Measurements from ENCODE around the gene C19orf25.

Gene C19orf25

GRCh38 chr19:1495051-1495798, 16.2 kb upstream of the C19orf25 start:
- Histone ChIP-seq H3K27ac (ENCODE audit: low read depth, low read length) (no peak overlapping the region), H2BK120ac (ENCODE audit: low read depth, low read length) (no peak overlapping the region), H3K79me2 (ENCODE audit: control insufficient read depth, insufficient read depth, low read length) (no peaks in the 10 kb centered on the region), H4K8ac (ENCODE audit: low read depth, low read length) (no peak overlapping the region), H2AK5ac (ENCODE audit: low read length) (no peak overlapping the region), H3K79me1 (ENCODE audit: low read length) (no peaks in the 10 kb centered on the region), H3K4me1 (ENCODE audit: control insufficient read depth, low read depth, low read length) (no peaks in the 10 kb centered on the region), H3K27me3 (ENCODE audit: insufficient read depth, low read length, poor library complexity) (peaks cover 4% of the 10 kb centered on the region), H3K4me3 (ENCODE audit: low read length) (no peak overlapping the region), H3K56ac (ENCODE audit: low read length) (no peak overlapping the region), H3K9ac (ENCODE audit: low read length) (no peak overlapping the region), H3K18ac (ENCODE audit: low read length) (no peak overlapping the region), H2BK5ac (ENCODE audit: low read length) (no peak overlapping the region), H3K36me3 (ENCODE audit: control insufficient read depth, insufficient read depth, low read length) (no peaks in the 10 kb centered on the region), H3K23ac (ENCODE audit: low read length) (no peak overlapping the region), H2BK15ac (replicated peaks; ENCODE audit: low read depth) (no peak overlapping the region), H3K4me2 (ENCODE audit: low read length) (no peak overlapping the region), H3K4ac (ENCODE audit: low read depth, low read length) (no peak overlapping the region), H4K5ac (ENCODE audit: low read length) (no peak overlapping the region)
- DNase-seq: no peak
- no CpG with 5 or more reads among the region's 37 CpGs for WGBS (ENCODE audit: extremely low coverage, insufficient coverage, low lambda C conversion rate)

DNA sequence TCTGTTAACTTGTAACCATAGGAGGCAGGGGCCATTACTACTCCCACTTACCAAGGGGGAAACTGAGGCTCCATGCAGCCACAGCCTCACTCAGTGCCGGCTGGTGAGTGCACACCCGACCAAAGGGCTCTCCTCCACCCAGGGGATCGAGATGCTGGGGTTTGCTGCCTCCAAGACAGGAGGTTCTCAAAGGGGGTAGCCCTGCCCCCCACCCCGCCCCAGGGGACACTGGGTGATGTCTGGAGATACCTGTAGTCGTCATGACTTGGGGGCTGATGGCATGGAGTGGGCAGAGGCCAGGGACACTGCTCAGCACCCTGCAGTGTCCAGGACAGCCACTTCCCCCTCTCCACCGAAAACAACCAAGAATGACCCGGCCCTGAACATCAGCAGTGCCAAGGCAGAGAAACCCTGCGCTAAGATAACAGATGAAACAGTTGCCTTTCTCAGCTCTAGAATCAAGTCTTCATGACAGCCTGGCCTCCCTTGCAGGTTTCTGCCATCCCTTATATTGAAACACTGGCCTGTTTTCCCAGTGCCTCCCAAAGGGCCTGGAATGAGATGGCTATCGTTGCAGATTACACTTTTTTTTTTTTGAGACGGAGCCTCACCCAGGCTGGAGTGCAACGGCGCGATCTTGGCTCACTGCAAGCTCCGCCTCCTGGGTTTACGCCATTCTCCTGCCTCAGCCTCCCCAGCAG, 15.2 kb upstream of the C19orf25 start:
- no peak overlapping the region for H3K4me2 ChIP-seq (ENCODE audit: low read length)
- no peak overlapping the region for H2BK5ac ChIP-seq (ENCODE audit: low read length)
- H3K27me3 ChIP-seq (ENCODE audit: insufficient read depth, low read length, poor library complexity): peaks cover 4% of the 10 kb centered on the region
- no peaks in the 10 kb centered on the region for H3K36me3 ChIP-seq (ENCODE audit: control insufficient read depth, insufficient read depth, low read length)
- WGBS (ENCODE audit: extremely low coverage, insufficient coverage, low lambda C conversion rate): no CpG with 5 or more reads among the region's 15 CpGs
- H3K79me2 ChIP-seq (ENCODE audit: control insufficient read depth, insufficient read depth, low read length): no peaks in the 10 kb centered on the region
- no peak overlapping the region for H3K56ac ChIP-seq (ENCODE audit: low read length)
- no peak overlapping the region for H3K27ac ChIP-seq (ENCODE audit: low read depth, low read length)
- no peaks in the 10 kb centered on the region for H3K4me1 ChIP-seq (ENCODE audit: control insufficient read depth, low read depth, low read length)
- no peak overlapping the region for H4K8ac ChIP-seq (ENCODE audit: low read depth, low read length)
- H2BK15ac ChIP-seq (replicated peaks; ENCODE audit: low read depth): no peak overlapping the region
- H3K23ac ChIP-seq (ENCODE audit: low read length): no peak overlapping the region
- no peak overlapping the region for H4K5ac ChIP-seq (ENCODE audit: low read length)
- no peak overlapping the region for H3K18ac ChIP-seq (ENCODE audit: low read length)
- H3K9ac ChIP-seq (ENCODE audit: low read length): no peak overlapping the region
- H3K4ac ChIP-seq (ENCODE audit: low read depth, low read length): no peak overlapping the region
- DNase-seq: no peak
- no peaks in the 10 kb centered on the region for H3K79me1 ChIP-seq (ENCODE audit: low read length)
- H3K4me3 ChIP-seq (ENCODE audit: low read length): no peak overlapping the region
- no peak overlapping the region for H2BK120ac ChIP-seq (ENCODE audit: low read depth, low read length)
- H2AK5ac ChIP-seq (ENCODE audit: low read length): no peak overlapping the region

GRCh38 chr19:1492474-1493006, 13.5 kb upstream of the C19orf25 start:
- Histone ChIP-seq H3K9ac (ENCODE audit: low read length) (no peak overlapping the region), H2BK5ac (ENCODE audit: low read length) (no peak overlapping the region), H3K36me3 (ENCODE audit: control insufficient read depth, insufficient read depth, low read length) (no peaks in the 10 kb centered on the region), H3K18ac (ENCODE audit: low read length) (no peak overlapping the region), H2AK5ac (ENCODE audit: low read length) (no peak overlapping the region), H2BK120ac (ENCODE audit: low read depth, low read length) (no peak overlapping the region), H3K23ac (ENCODE audit: low read length) (no peak overlapping the region), H3K4me1 (ENCODE audit: control insufficient read depth, low read depth, low read length) (no peaks in the 10 kb centered on the region), H3K56ac (ENCODE audit: low read length) (no peak overlapping the region), H3K79me2 (ENCODE audit: control insufficient read depth, insufficient read depth, low read length) (no peaks in the 10 kb centered on the region), H3K4me3 (ENCODE audit: low read length) (no peak overlapping the region), H4K5ac (ENCODE audit: low read length) (no peak overlapping the region), H2BK15ac (replicated peaks; ENCODE audit: low read depth) (no peak overlapping the region), H3K27me3 (ENCODE audit: insufficient read depth, low read length, poor library complexity) (peaks cover 4% of the 10 kb centered on the region), H3K27ac (ENCODE audit: low read depth, low read length) (no peak overlapping the region), H3K4ac (ENCODE audit: low read depth, low read length) (no peak overlapping the region), H3K4me2 (ENCODE audit: low read length) (no peak overlapping the region), H4K8ac (ENCODE audit: low read depth, low read length) (no peak overlapping the region), H3K79me1 (ENCODE audit: low read length) (no peaks in the 10 kb centered on the region)
- no CpG with 5 or more reads among the region's 10 CpGs for WGBS (ENCODE audit: extremely low coverage, insufficient coverage, low lambda C conversion rate)
- DNase-seq: no peak

DNA sequence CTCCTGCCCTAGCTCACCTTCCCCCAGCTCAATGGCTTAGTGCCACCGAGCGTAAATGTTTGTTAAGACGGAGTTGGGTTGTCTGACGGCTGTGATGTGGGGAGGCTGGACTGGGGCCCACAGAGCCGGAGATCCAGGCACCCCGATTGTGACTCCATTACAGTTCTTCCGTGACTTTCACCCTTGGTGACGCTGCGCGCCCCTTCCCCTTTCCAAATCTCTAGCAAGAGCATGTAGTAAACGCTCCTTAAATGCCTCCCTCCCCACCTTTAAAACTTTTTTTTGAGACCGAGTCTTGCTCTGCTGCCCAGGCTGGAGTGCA, 12.8 kb upstream of the C19orf25 start:
- no peak overlapping the region for H3K9ac ChIP-seq (ENCODE audit: low read length)
- H2BK15ac ChIP-seq (replicated peaks; ENCODE audit: low read depth): no peak overlapping the region
- H4K8ac ChIP-seq (ENCODE audit: low read depth, low read length): no peak overlapping the region
- H3K27ac ChIP-seq (ENCODE audit: low read depth, low read length): no peak overlapping the region
- H2BK120ac ChIP-seq (ENCODE audit: low read depth, low read length): no peak overlapping the region
- no peak overlapping the region for H3K4ac ChIP-seq (ENCODE audit: low read depth, low read length)
- no peak overlapping the region for H3K23ac ChIP-seq (ENCODE audit: low read length)
- no peak overlapping the region for H3K4me2 ChIP-seq (ENCODE audit: low read length)
- no peak overlapping the region for H3K18ac ChIP-seq (ENCODE audit: low read length)
- peaks cover 4% of the 10 kb centered on the region for H3K27me3 ChIP-seq (ENCODE audit: insufficient read depth, low read length, poor library complexity)
- DNase-seq: no peak
- no CpG with 5 or more reads among the region's 12 CpGs for WGBS (ENCODE audit: extremely low coverage, insufficient coverage, low lambda C conversion rate)
- no peaks in the 10 kb centered on the region for H3K4me1 ChIP-seq (ENCODE audit: control insufficient read depth, low read depth, low read length)
- no peak overlapping the region for H3K4me3 ChIP-seq (ENCODE audit: low read length)
- no peak overlapping the region for H4K5ac ChIP-seq (ENCODE audit: low read length)
- no peak overlapping the region for H2AK5ac ChIP-seq (ENCODE audit: low read length)
- H2BK5ac ChIP-seq (ENCODE audit: low read length): no peak overlapping the region
- H3K36me3 ChIP-seq (ENCODE audit: control insufficient read depth, insufficient read depth, low read length): no peaks in the 10 kb centered on the region
- no peaks in the 10 kb centered on the region for H3K79me2 ChIP-seq (ENCODE audit: control insufficient read depth, insufficient read depth, low read length)
- H3K79me1 ChIP-seq (ENCODE audit: low read length): no peaks in the 10 kb centered on the region
- H3K56ac ChIP-seq (ENCODE audit: low read length): no peak overlapping the region

DNA sequence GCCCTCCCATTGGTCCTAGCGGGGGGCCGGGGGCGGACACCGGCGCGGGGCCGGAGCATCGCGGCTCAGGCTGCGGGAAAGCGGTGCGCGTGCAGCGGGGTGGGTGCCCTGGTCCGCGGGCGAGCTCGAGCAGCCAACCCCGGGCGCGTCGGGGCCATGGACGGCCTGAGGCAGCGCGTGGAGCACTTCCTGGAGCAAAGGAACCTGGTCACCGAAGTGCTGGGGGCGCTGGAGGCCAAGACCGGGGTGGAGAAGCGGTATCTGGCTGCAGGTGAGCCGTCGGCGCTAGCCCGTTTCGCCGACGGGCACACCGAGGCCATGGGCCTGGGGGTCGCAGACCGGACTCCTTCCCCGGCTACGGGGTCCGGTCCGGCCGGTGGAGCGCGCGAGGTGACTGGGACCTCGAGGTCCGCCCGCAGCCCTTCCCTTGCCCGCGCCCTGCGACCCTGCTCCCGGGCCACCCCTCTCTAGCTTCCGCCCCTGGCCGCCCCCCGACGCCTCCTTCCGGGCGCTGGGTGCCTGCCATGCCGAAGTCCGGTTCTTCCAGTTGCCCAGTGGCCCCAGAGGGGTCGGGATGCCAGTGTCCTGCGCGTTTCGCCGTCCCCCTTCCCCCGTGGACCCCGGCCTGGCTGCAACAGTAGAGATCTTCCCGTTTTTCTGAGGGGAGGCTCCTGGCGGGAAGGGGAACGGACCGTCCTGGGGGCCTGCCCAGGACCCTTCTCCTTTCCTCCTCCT, 12.3 kb upstream of the C19orf25 start, which contains the start of gene REEP6:
Gene REEP6 (plus strand): TSS at position 68 of the 735 bp plus-strand sequence. CDS start 89 bp downstream, at position 157.
- H3K56ac ChIP-seq (ENCODE audit: low read length): peak within 1 kb of the TSS; percentile 87
- no peak within 1 kb of the TSS for H3K27ac ChIP-seq (ENCODE audit: low read depth, low read length)
- peak within 1 kb of the TSS; percentile 82 for H3K9ac ChIP-seq (ENCODE audit: low read length)
- no peak within 1 kb of the TSS for H4K8ac ChIP-seq (ENCODE audit: low read depth, low read length)
- no peak within 1 kb of the TSS for H2BK5ac ChIP-seq (ENCODE audit: low read length)
- no peak within 1 kb of the TSS for H4K5ac ChIP-seq (ENCODE audit: low read length)
- peak within 1 kb of the TSS; percentile 11 for H3K18ac ChIP-seq (ENCODE audit: low read length)
- no peaks in the 10 kb centered on the region for H3K79me1 ChIP-seq (ENCODE audit: low read length)
- H3K36me3 ChIP-seq (ENCODE audit: control insufficient read depth, insufficient read depth, low read length): no peaks in the 10 kb centered on the region
- peak within 1 kb of the TSS; percentile 41 for H3K4me3 ChIP-seq (ENCODE audit: low read length)
- H2BK120ac ChIP-seq (ENCODE audit: low read depth, low read length): no peak within 1 kb of the TSS
- H2AK5ac ChIP-seq (ENCODE audit: low read length): no peak within 1 kb of the TSS
- H3K4me2 ChIP-seq (ENCODE audit: low read length): peak within 1 kb of the TSS; percentile 85
- DNase-seq: no peak
- H3K27me3 ChIP-seq (ENCODE audit: insufficient read depth, low read length, poor library complexity): peaks cover 4% of the 10 kb centered on the region
- no peak within 1 kb of the TSS for H3K4ac ChIP-seq (ENCODE audit: low read depth, low read length)
- no peaks in the 10 kb centered on the region for H3K4me1 ChIP-seq (ENCODE audit: control insufficient read depth, low read depth, low read length)
- no peaks in the 10 kb centered on the region for H3K79me2 ChIP-seq (ENCODE audit: control insufficient read depth, insufficient read depth, low read length)
- WGBS (ENCODE audit: extremely low coverage, insufficient coverage, low lambda C conversion rate): no CpG with 5 or more reads among the region's 73 CpGs
- H3K23ac ChIP-seq (ENCODE audit: low read length): no peak within 1 kb of the TSS
- H2BK15ac ChIP-seq (replicated peaks; ENCODE audit: low read depth): no peak within 1 kb of the TSS

Data from mesendoderm (in vitro differentiated cells).